Thyroid gland (tissue), 4 donors: ENCODE results near the gene CD38.

ENCODE experiments used
- CTCF ChIP-seq, 6 experiments: fragments of 200-600 bp in 3 of 6; fragments of 450-650 bp in 3 of 6; sonication (generic) in 3 of 6; IDR thresholded peaks; one replicate each; pipeline ENCODE4 v1.5.1; 2016 to 2019; ENCODE audit warnings: antibody characterized with exemption in 6 of 6, mild to moderate bottlenecking in 2 of 6, inconsistent platforms in 1 of 6, moderate library complexity in 1 of 6
- POLR2A ChIP-seq, 2 donors: fragments of 450-650 bp; IDR thresholded peaks; one replicate each; pipeline ENCODE4 v1.6.1; 2017; ENCODE audit warnings: antibody characterized with exemption in 2 of 2, mild to moderate bottlenecking in 2 of 2, moderate library complexity in 1 of 2

GRCh38 chr4:15786743-15787142 is 8.6 kb downstream of the CD38 start:
- TF ChIP-seq POLR2A (IDR thresholded peaks at IDR 0.05) (no peak), CTCF (IDR thresholded peaks at IDR 0.05) (no peak)
